ENCODE measurements around the gene GRK6. TPM values are rescaled to one million over a fixed set of nuclear protein-coding genes. Genes with fewer than 3 reads are reported as not detected.

GRK6 gene
- total RNA-seq = 136 and 149 TPM in 2 replicates

DNA sequence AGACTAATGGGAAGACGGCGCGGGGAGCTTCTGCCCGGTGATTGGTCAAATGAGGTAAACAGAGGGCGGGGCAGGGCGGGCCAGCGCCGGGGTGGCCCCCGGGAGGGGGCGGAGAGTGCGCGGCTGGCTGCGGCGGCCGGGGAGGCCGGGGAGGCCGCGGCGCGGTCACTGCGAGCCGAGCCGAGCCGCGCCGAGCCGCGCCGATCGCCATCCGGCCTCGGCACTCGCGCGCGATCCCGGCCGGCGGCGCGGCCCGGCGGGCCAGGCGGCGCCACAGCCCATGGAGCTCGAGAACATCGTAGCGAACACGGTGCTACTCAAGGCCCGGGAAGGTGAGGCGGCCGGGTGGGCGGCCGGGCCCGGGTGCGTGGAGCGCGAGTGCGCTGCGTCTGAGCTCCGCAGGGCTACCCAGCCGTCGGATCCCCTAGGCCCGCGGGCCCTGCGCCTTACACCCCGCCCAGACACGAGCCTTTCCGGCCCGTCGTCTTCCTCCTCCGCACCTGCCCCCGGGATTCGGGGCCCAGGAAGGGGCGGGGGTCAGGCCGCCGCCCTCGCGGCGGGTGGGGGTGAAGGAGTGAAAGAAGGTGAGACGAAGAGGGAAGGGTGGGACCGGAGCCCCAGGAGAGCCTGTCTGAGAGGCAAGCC lies at the start of gene GRK6:
Gene GRK6, plus strand, starts transcription at position 111 of the 645 bp plus-strand sequence. Its CDS starts 170 bp downstream, at position 281.
- Mint-ChIP-seq H3K4me3 (peak within 1 kb of the TSS; percentile 96), H3K9me3 (no peaks in the 10 kb centered on the region), H3K36me3 (ENCODE audit: low read depth) (peaks cover 35% of the 10 kb centered on the region), H3K27me3 (no peaks in the 10 kb centered on the region), H3K27ac (peak within 1 kb of the TSS; percentile 98), H3K4me1 (peaks cover 59% of the 10 kb centered on the region)
- DNase-seq = peak; percentile 93
- intact Hi-C loops (cut with micrococcal nuclease) = loop anchor here (1.0 to 5.0 kb wide), 6 partner anchors 29 to 419 kb away; partner anchors contain the start of genes PDLIM7 and UIMC1

DNA sequence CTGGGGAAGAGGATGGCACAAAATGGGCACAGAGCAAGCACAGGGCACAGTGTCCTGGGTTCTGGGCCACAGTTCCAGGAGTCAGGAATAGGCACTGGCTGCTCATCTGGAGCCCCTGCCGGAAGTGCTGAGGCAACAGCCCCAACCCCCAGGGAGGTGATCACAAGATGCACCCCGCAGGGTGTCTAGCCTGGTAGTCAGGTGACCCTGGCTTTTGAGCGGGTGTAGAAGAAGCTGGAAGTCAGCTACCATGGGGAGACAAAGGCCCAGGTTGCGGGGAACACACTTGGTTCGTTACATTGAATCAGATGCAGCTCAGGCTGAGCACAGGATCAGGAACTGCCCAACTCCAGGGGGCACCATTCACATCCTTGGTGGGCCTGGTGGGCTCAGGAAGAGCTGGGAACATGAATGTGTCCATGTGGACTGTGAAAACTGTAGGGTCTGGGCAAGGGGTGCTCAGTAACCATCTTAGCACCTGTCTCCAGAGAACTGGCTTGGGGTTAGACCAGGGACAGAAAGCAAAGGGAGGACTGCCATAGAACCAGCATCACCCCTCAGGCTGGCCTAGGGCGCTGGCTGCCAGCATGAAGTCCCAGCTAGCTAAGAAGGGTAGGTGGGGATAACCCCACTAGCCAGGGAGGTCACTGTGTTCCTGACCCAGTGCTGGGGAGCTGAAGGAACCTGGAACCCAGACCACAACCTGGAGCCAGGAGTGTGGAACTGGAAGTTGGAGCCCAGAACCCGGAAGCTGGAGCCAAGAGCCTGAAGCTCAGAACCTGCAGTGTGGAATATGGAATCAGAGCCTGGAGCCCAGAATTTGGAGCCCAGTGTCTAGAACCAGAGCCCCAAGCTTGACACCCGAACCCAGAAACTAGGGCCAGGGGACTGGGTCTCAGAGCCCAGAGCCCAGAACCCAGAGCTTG lies 48.4 kb upstream of the GRK6 start:
- Mint-ChIP-seq H3K36me3 (ENCODE audit: low read depth) (peaks cover 5% of the 10 kb centered on the region), H3K4me3 (no peak overlapping the region), H3K4me1 (peaks cover 22% of the 10 kb centered on the region), H3K9me3 (no peaks in the 10 kb centered on the region), H3K27me3 (no peaks in the 10 kb centered on the region), H3K27ac (no peak overlapping the region)
- no peak for DNase-seq
- intact Hi-C loops (cut with micrococcal nuclease) = loop anchor here (10.0 kb wide), 1 partner anchor 263 kb away; no protein-coding TSS in a partner anchor

DNA sequence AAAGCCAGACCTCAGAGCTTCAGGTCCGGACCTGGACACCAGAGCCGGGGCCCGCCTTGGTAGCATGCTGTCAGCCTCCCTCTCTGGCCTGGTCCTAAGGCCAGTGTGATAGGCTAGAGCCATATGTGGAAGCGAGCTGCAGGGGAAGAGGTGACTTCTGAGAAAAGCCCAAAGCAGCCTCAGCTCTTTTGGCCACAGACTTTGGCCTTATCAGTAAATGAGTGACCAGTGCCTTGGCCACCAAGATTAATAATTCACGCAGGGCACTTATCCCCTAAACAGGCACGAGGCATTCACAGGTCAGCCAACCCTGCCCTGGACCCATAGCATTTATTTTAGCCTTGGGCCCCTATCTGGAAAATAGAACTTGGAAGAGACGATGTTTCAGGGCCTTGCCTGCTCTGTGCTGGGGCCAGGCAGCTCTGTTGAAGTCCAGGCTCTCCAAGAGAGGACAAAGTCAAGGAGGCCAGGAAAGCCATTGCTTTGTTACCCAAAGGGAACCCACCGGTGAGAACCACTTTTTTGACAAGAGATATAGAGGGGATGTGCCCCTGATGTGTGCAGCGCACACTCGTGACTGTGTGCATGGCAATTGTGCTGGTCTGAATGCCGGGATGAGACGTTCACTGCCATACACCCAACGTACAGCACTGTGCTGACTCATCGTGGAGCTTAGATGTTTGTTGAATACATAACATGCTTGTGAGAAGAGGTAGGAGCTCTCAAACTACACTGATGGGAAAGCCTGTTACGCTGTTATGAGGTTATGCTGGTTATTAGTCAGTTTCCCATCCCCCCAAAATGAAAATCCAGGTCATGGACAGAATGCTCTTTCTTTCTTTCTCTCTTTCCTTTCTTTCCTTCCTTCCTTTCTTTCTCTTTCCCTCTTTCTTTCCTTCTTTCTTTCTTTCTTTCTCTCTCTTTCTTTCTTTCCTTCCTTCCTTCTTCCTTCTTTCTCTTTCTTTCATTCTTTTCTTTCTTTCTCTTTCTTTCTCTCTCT lies 47.3 kb upstream of the GRK6 start:
- H3K27me3 Mint-ChIP-seq = peaks cover 2% of the 10 kb centered on the region
- H3K36me3 Mint-ChIP-seq (ENCODE audit: low read depth) = peaks cover 5% of the 10 kb centered on the region
- DNase-seq = no peak
- no peaks in the 10 kb centered on the region for H3K9me3 Mint-ChIP-seq
- peaks cover 20% of the 10 kb centered on the region for H3K4me1 Mint-ChIP-seq
- intact Hi-C loops (cut with micrococcal nuclease) = loop anchor here (10.0 kb wide), 1 partner anchor 264 kb away; no protein-coding TSS in a partner anchor
- H3K27ac Mint-ChIP-seq = peak overlapping the region; percentile 51
- no peak overlapping the region for H3K4me3 Mint-ChIP-seq

DNA sequence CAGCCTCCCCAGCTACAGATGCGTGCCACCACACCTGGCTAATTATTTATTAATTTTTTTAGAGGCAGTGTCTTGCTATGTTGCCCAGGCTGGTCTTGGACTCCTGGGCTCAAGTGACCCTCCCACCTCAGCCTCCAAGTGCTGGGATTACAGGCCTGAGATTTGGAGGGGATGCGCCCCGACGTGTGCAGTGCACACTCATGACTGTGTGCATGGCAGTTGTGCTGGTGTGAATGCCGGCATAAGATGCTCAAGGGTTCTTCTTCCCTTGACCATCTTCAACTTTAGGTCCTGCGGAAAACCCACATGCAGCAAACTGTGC lies 45.7 kb upstream of the GRK6 start:
- no peaks in the 10 kb centered on the region for H3K9me3 Mint-ChIP-seq
- peaks cover 2% of the 10 kb centered on the region for H3K27me3 Mint-ChIP-seq
- no peaks in the 10 kb centered on the region for H3K36me3 Mint-ChIP-seq (ENCODE audit: low read depth)
- no peak overlapping the region for H3K4me3 Mint-ChIP-seq
- peaks cover 17% of the 10 kb centered on the region for H3K4me1 Mint-ChIP-seq
- DNase-seq = no peak
- H3K27ac Mint-ChIP-seq = no peak overlapping the region
- intact Hi-C loops (cut with micrococcal nuclease) = no loop called here

DNA sequence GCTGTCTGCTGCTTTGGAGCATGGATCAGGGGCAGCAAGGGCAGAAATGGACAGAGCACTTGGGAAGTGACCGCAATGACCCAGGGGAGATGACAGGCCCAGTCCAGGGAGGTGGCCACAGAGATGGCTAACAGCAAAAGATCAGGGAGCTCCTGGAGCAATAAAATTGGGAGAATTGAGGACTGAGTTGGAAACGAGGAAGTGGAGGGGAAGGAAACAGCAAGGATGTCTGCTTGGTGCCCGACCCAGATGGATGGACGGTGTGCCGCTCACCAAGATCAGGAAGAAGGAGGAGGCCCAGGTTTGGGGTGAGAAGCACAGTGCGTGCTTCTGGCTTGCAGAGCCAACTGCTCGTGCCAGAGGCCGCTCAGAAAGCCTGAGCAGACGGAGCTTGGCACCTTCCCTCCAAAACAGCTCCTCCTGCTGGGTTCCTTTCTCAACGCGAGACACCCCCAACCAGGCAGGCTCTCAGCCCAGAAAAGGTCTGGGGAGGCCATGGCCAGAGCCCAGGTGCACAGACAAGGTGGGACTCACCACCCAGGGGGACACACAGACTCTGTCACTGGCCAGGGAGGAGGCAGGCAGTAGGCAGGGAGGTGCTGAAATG lies 44.0 kb upstream of the GRK6 start:
- intact Hi-C loops (cut with micrococcal nuclease) = no loop called here
- DNase-seq = peak; percentile 73
- H3K4me1 Mint-ChIP-seq = peaks cover 17% of the 10 kb centered on the region
- no peaks in the 10 kb centered on the region for H3K36me3 Mint-ChIP-seq (ENCODE audit: low read depth)
- H3K27me3 Mint-ChIP-seq = peaks cover 2% of the 10 kb centered on the region
- no peak overlapping the region for H3K27ac Mint-ChIP-seq
- H3K4me3 Mint-ChIP-seq = no peak overlapping the region
- H3K9me3 Mint-ChIP-seq = no peaks in the 10 kb centered on the region

DNA sequence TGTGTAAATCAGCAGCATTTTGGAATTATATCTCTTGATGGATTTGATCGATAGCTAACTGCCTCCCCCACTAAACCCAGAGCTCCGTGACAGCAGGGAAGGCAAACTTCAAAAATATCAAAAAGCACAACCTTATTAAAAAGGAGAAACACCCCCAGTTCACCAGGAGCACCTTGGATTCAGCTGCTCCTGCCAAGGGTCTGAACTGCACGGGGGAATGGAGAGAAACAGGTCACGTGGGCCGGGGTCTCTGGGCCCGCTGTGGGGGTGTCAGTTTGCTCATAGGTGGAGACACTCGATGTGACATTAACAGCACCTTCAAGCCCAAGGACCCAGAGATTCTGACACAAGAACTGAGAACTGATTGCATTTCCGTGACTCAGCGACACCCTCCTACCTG lies 43.3 kb upstream of the GRK6 start:
- no peak overlapping the region for H3K27ac Mint-ChIP-seq
- peaks cover 17% of the 10 kb centered on the region for H3K4me1 Mint-ChIP-seq
- peaks cover 2% of the 10 kb centered on the region for H3K27me3 Mint-ChIP-seq
- H3K4me3 Mint-ChIP-seq = no peak overlapping the region
- DNase-seq = no peak
- H3K36me3 Mint-ChIP-seq (ENCODE audit: low read depth) = no peaks in the 10 kb centered on the region
- intact Hi-C loops (cut with micrococcal nuclease) = no loop called here
- no peaks in the 10 kb centered on the region for H3K9me3 Mint-ChIP-seq

DNA sequence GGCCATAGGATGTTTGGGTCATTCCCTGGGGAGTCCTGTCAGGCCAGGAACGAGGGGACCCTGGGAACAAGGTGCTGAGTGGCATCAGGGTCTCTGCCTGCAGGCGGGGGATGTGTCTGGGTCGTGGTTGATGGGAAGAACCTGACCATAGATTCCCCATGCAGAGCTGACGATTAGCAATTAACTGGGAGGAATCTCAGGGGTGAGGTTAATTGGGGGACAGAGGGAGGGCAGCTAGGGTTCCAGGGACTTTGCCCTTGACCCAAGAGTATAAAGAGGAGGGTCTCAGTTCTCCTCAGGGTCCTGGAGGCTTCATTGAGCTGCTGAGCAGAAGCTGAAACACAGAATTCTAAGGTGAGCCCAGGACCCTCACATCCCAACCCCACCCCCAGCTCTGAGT lies 42.3 kb upstream of the GRK6 start, which contains the start of gene SLC34A1:
Gene SLC34A1, plus strand, starts transcription at position 301 of the 400 bp plus-strand sequence. CDS start 1,308 bp downstream, outside the sequence.
- no peaks in the 10 kb centered on the region for H3K36me3 Mint-ChIP-seq (ENCODE audit: low read depth)
- no peak within 1 kb of the TSS for H3K4me3 Mint-ChIP-seq
- no peaks in the 10 kb centered on the region for H3K9me3 Mint-ChIP-seq
- intact Hi-C loops (cut with micrococcal nuclease) = no loop called here
- no peak for DNase-seq
- peaks cover 4% of the 10 kb centered on the region for H3K27me3 Mint-ChIP-seq
- no peak within 1 kb of the TSS for H3K27ac Mint-ChIP-seq
- H3K4me1 Mint-ChIP-seq = peaks cover 24% of the 10 kb centered on the region

DNA sequence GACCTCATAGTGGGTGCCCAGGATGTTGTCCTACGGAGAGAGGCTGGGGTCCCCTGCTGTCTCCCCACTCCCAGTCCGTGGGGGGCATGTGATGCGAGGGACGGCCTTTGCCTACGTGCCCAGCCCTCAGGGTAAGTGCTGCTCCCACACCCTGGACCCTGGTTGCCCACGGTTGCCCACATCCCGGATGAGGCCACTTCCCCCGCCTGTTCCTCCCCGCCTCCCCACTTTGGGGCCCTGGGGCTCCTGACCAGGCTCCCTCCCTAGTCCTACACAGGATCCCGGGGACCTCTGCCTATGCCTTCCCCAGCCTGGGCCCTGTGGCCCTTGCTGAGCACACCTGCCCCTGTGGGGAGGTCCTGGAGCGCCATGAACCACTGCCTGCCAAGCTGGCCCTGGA lies 40.8 kb upstream of the GRK6 start:
- intact Hi-C loops (cut with micrococcal nuclease) = no loop called here
- Mint-ChIP-seq H3K9me3 (no peaks in the 10 kb centered on the region), H3K27ac (no peak overlapping the region), H3K4me1 (peaks cover 31% of the 10 kb centered on the region), H3K4me3 (no peak overlapping the region), H3K36me3 (ENCODE audit: low read depth) (no peaks in the 10 kb centered on the region), H3K27me3 (peaks cover 4% of the 10 kb centered on the region)
- DNase-seq = no peak

DNA sequence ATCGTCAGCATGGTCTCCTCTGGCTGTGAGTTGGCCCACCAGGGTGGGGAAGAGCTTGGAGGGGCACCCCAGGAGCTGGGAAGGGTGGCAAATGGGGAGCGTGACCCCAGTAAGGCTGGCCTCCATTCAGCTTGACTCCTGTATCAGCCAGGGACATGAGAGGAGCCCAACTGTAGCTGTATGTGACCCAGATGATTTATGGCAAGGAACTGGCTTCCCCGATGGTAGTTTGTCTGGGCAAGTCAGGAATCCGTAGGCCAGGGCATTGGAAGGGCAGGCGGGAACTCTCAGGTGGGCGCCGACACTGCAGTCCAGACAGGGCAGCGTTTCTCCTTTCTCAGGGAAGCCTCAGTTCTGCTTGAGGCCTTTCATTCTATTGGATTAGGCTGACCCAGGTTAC lies 39.9 kb upstream of the GRK6 start:
- intact Hi-C loops (cut with micrococcal nuclease) = no loop called here
- Mint-ChIP-seq H3K4me1 (peaks cover 36% of the 10 kb centered on the region), H3K27ac (no peak overlapping the region)

DNA sequence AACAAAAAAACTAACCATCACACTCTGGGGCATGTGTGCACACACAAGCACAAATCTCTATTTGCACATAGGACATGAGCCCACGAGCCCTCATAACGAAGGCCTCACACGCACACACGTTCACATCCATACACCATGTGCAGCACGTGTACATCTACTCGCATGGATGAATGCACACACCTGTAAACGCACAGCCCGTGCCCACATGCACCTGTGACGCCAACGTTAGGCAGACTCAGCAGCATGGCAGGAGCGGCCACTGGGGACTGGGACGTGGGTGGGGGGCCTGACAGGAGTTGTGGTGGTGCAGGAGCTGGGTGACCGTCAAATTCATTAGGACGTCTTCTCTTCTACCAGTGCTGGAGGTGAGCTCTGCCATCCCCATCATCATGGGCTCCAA lies 39.1 kb upstream of the GRK6 start:
- peaks cover 4% of the 10 kb centered on the region for H3K27me3 Mint-ChIP-seq
- intact Hi-C loops (cut with micrococcal nuclease) = no loop called here
- H3K36me3 Mint-ChIP-seq (ENCODE audit: low read depth) = no peaks in the 10 kb centered on the region
- DNase-seq = no peak
- peaks cover 35% of the 10 kb centered on the region for H3K4me1 Mint-ChIP-seq
- no peak overlapping the region for H3K27ac Mint-ChIP-seq
- no peak overlapping the region for H3K4me3 Mint-ChIP-seq
- no peaks in the 10 kb centered on the region for H3K9me3 Mint-ChIP-seq

More for the DNA sequence above, 39.9 kb upstream of the GRK6 start:
- no peaks in the 10 kb centered on the region for H3K9me3 Mint-ChIP-seq
- H3K4me3 Mint-ChIP-seq = no peak overlapping the region
- no peaks in the 10 kb centered on the region for H3K36me3 Mint-ChIP-seq (ENCODE audit: low read depth)
- no peak for DNase-seq
- peaks cover 4% of the 10 kb centered on the region for H3K27me3 Mint-ChIP-seq

DNA sequence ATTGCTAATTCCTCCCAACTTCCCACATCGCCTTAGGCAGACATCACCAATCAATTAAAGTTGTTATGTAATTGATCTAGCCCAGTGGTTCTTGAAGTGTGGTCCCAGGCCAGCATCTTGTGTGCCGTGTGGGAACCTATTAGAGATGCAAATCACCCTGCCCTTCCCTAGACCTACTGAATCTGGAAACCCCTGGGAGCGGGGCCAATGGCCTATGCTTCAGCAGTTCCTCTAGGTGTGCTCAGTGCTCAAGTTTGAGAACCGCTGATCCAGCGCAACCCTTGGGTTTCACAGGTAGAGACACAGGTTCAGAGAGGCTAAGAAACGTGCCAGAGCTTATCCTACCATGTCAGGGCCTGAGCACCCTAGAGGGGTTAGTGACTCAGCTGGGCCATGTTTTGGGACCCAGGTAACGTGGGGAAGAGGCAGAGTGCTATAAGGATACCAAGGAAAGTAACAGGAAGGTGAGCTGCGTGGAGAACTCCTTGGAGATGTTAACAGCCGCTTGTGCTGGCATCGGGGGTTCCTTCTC lies 37.9 kb upstream of the GRK6 start:
- peaks cover 36% of the 10 kb centered on the region for H3K4me1 Mint-ChIP-seq
- intact Hi-C loops (cut with micrococcal nuclease) = loop anchor here (1.0 to 2.0 kb wide), 2 partner anchors 24 to 41 kb away; no protein-coding TSS in a partner anchor
- peak overlapping the region; percentile 23 for H3K4me3 Mint-ChIP-seq
- H3K27me3 Mint-ChIP-seq = peaks cover 4% of the 10 kb centered on the region
- H3K27ac Mint-ChIP-seq = peak overlapping the region; percentile 73
- no peaks in the 10 kb centered on the region for H3K9me3 Mint-ChIP-seq
- no peak for DNase-seq
- H3K36me3 Mint-ChIP-seq (ENCODE audit: low read depth) = no peaks in the 10 kb centered on the region

DNA sequence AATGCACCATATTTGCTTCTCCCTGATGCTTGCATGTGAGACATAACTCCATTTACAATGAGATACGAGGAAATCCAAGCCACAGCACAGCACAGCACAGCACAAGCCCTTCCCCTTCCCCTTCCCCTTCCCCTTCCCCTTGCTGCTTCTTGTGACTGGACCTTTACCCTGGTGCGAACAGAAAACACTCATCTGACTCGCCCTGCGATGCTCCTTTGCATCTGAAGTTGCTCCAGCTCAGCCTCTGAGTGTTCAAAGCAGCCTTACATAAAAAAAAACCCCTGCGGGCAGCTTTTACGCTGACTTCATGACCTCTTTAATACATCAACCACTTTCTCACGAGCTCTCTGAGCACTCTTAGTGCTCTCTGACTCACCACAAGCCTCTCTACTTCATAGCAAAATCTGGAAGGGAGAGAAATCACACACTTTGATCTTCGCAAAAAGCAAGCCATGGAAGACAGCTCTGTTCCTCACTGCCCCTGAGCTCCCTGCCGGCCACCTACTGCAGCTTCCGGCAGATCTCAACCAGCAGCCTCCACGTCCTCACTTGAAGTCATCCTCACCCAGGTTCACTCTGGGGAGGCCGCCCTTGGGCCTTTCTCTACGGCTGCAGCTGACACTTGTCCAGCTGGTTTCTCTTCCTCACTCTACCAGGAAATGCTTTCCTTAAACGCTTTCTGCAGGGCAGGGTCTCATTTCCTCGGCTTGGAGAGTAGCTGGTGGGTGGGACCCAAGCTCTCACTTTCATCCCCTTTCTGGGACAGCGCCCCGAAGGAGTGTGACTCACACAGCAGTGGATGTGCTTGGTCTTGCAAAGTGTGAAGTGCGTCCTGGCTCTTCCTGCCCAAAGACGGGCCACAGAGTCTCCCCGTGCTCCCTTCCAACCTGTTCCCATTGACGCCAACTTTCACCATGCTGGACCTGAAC lies 37.0 kb upstream of the GRK6 start:
- Mint-ChIP-seq H3K4me1 (peaks cover 33% of the 10 kb centered on the region), H3K27ac (peak overlapping the region; percentile 73), H3K27me3 (peaks cover 4% of the 10 kb centered on the region), H3K36me3 (ENCODE audit: low read depth) (no peaks in the 10 kb centered on the region), H3K9me3 (no peaks in the 10 kb centered on the region), H3K4me3 (peak overlapping the region; percentile 23)
- peak; percentile 82 for DNase-seq
- intact Hi-C loops (cut with micrococcal nuclease) = loop anchor here (1.0 to 2.0 kb wide), 8 partner anchors 13 to 112 kb away; partner anchors contain the start of genes GRK6 and PDLIM7
